NCI-H2171 (cell line): ENCODE measurements around the gene ATXN1L.
A peak's percentile ranks its signal among the peaks of the same experiment; 100 is the strongest.
"Not testable (repeated sequence)": the region's sequence is repeated elsewhere in the genome, so short reads cannot be mapped to it uniquely, and the experiment has no call there.

Experiments
- DNase-seq: peaks from one replicate; lab custom pipeline; 2025; lab: John Stamatoyannopoulos, UW

ATXN1L gene

GRCh38 chr16:71845639-71846430 lies at the start of gene ATXN1L:
Gene ATXN1L (plus strand): TSS chr16:71845976. CDS start chr16:71849741, 3,765 bp downstream.
- peak; percentile 92 for DNase-seq

GRCh38 chr16:71796501-71797097 lies 49.2 kb upstream of the ATXN1L start:
- no peak for DNase-seq

- no peak for DNase-seq
These were observed 42.5 kb upstream of the ATXN1L start for GRCh38 chr16:71803305-71803690.

GRCh38 chr16:71807905-71808592 lies 37.7 kb upstream of the ATXN1L start:
- DNase-seq: no peak

- peak; percentile 94 for DNase-seq
These were observed 37.0 kb upstream of the ATXN1L start, which contains the start of gene AP1G1 for GRCh38 chr16:71808593-71809459. Gene AP1G1 (minus strand): TSS chr16:71808834. CDS start chr16:71789479, 19,355 bp downstream.

GRCh38 chr16:71810155-71810530 lies 35.6 kb upstream of the ATXN1L start:
- not testable (repeated sequence) for DNase-seq

- DNase-seq: no peak
These were observed 34.4 kb upstream of the ATXN1L start for GRCh38 chr16:71811261-71811803.

- not testable (repeated sequence) for DNase-seq
These were observed 28.6 kb upstream of the ATXN1L start for GRCh38 chr16:71817155-71817500.

- DNase-seq: no peak
These were observed 19.2 kb upstream of the ATXN1L start for GRCh38 chr16:71826533-71827017.

- no peak for DNase-seq
These were observed 15.4 kb upstream of the ATXN1L start for GRCh38 chr16:71830359-71830758.

- not testable (repeated sequence) for DNase-seq
These were observed 14.1 kb upstream of the ATXN1L start for GRCh38 chr16:71831698-71832097.

GRCh38 chr16:71832112-71832511 lies 13.7 kb upstream of the ATXN1L start:
- not testable (repeated sequence) for DNase-seq

GRCh38 chr16:71834291-71834690 lies 11.5 kb upstream of the ATXN1L start:
- no peak for DNase-seq

GRCh38 chr16:71837150-71837549 lies 8.6 kb upstream of the ATXN1L start:
- no peak for DNase-seq

- no peak for DNase-seq
These were observed 5.7 kb upstream of the ATXN1L start for GRCh38 chr16:71840052-71840451.

- DNase-seq: no peak
These were observed 2.2 kb upstream of the ATXN1L start for GRCh38 chr16:71843572-71843971.

GRCh38 chr16:71846431-71846830 lies 655 bp downstream of the ATXN1L start:
- no peak for DNase-seq

GRCh38 chr16:71847096-71847495 lies 1.3 kb downstream of the ATXN1L start:
- DNase-seq: no peak

- DNase-seq: no peak
These were observed 2.8 kb downstream of the ATXN1L start for GRCh38 chr16:71848622-71849021.

- DNase-seq: no peak
These were observed 6.0 kb downstream of the ATXN1L start for GRCh38 chr16:71851746-71852145.

GRCh38 chr16:71852158-71852557 lies 6.4 kb downstream of the ATXN1L start:
- DNase-seq: no peak

- no peak for DNase-seq
These were observed 6.8 kb downstream of the ATXN1L start for GRCh38 chr16:71852561-71852960.
